H1 (cell line): ENCODE data around the gene STH. TPM values are rescaled to one million over a fixed set of nuclear protein-coding genes. Genes with fewer than 3 reads are reported as not detected.

Experiments
- CTCF ChIA-PET: fragments of 300-600 bp; sonication (Branson Sonifier 250); formaldehyde crosslinking; loops from one replicate; lab custom pipeline; 2021; ENCODE audit not compliant: partially characterized antibody; lab: Charles Lee
- POLR2A ChIA-PET: fragments of 300-600 bp; sonication (Branson Sonifier 250); formaldehyde crosslinking; loops from one replicate; lab custom pipeline; 2021; ENCODE audit warnings: inconsistent platforms; ENCODE audit not compliant: partially characterized antibody; lab: Charles Lee
- DNase-seq, 2 experiments: peaks; one replicate each; pipeline versions ENCODE4 v3.0.0 to v3.0.0-alpha.2; 2010 to 2022; ENCODE audit warnings: low spot score in 2 of 2, low read depth in 1 of 2, mixed read lengths in 1 of 2
- FAIRE-seq: peaks from 2 replicates; lab custom pipeline; 2011; peaks lifted over from hg19 to GRCh38; lab: Jason Lieb, UNC
- H2AFZ ChIP-seq: 2 replicates; pipeline ENCODE4 v1.8.1; 2012; ENCODE audit warnings: low read length, inconsistent platforms
- H2AK5ac ChIP-seq: 2 replicates; pipeline ENCODE4 v1.6.1; 2013; ENCODE audit warnings: low read depth, low read length
- H2BK120ac ChIP-seq: replicated peaks from 2 replicates; pipeline ENCODE3; 2013; ENCODE audit warnings: low read depth, low read length, inconsistent platforms
- H2BK12ac ChIP-seq: 2 replicates; pipeline ENCODE4 v1.6.1; 2013; ENCODE audit warnings: low read depth, low read length
- H2BK15ac ChIP-seq: 2 replicates; pipeline ENCODE4 v1.6.1; 2013; ENCODE audit warnings: low read length
- H2BK20ac ChIP-seq: 2 replicates; pipeline ENCODE4 v1.6.1; 2013; ENCODE audit warnings: low read length
- H2BK5ac ChIP-seq: 2 replicates; pipeline ENCODE4 v1.6.1; 2013; ENCODE audit warnings: low read depth, low read length
- H3K14ac ChIP-seq: 2 replicates; pipeline ENCODE4 v1.6.1; 2013; ENCODE audit warnings: inconsistent platforms; ENCODE audit not compliant: insufficient read length
- H3K18ac ChIP-seq: 2 replicates; pipeline ENCODE4 v1.6.1; 2013; ENCODE audit warnings: low read length; ENCODE audit errors: extremely low read depth
- H3K23ac ChIP-seq: 2 replicates; pipeline ENCODE4 v1.6.1; 2013; ENCODE audit warnings: inconsistent platforms; ENCODE audit not compliant: insufficient read length
- H3K23me2 ChIP-seq: 2 replicates; pipeline ENCODE4 v1.6.1; 2013; ENCODE audit warnings: low read depth, low read length
- H3K27ac ChIP-seq: 2 replicates; pipeline ENCODE4 v1.6.1; 2011; ENCODE audit warnings: low read depth, low read length, inconsistent platforms
- H3K27me3 ChIP-seq, 4 experiments: replicated peaks in 1 of 4; 1 replicate in 1 of 4; 2 replicates in 3 of 4; pipeline versions ENCODE4 v1.6.1 to v1.8.1; 2011 to 2013; ENCODE audit warnings: low read length in 3 of 4, mild to moderate bottlenecking in 3 of 4, inconsistent platforms in 2 of 4, mixed read lengths in 2 of 4, moderate library complexity in 1 of 4; ENCODE audit not compliant: control insufficient read depth in 3 of 4, insufficient read depth in 3 of 4; ENCODE audit errors: extremely low read depth in 1 of 4
- H3K36me3 ChIP-seq, 4 experiments: 2 replicates each; pipeline versions ENCODE4 v1.6.1 to v1.8.1; 2011 to 2013; ENCODE audit warnings: mild to moderate bottlenecking in 4 of 4, low read length in 3 of 4, moderate library complexity in 2 of 4, control low read depth in 1 of 4, inconsistent platforms in 1 of 4; ENCODE audit not compliant: insufficient read depth in 4 of 4, control insufficient read depth in 2 of 4
- H3K4ac ChIP-seq: replicated peaks from 2 replicates; pipeline ENCODE3; 2013; ENCODE audit warnings: low read length, low read depth, mixed read lengths, inconsistent platforms; ENCODE audit not compliant: insufficient read length
- H3K4me1 ChIP-seq, 4 experiments: replicated peaks in 1 of 4; 1 replicate in 1 of 4; 2 replicates in 3 of 4; pipeline versions ENCODE4 v1.6.1 to v1.8.1; 2011 to 2013; ENCODE audit warnings: low read length in 3 of 4, inconsistent platforms in 2 of 4, mixed read lengths in 1 of 4; ENCODE audit not compliant: insufficient read depth in 4 of 4, control insufficient read depth in 3 of 4
- H3K4me2 ChIP-seq, 2 experiments: 2 replicates each; pipeline versions ENCODE4 v1.6.1 to v1.8.1; 2011 to 2013; ENCODE audit warnings: low read depth in 2 of 2, low read length in 2 of 2, control low read depth in 1 of 2, inconsistent platforms in 1 of 2, mild to moderate bottlenecking in 1 of 2; ENCODE audit not compliant: insufficient read depth in 1 of 2
- H3K4me3 ChIP-seq, 4 experiments: fragments of 200-600, 300-600 bp in 1 of 4; sonication (generic), shearing (Covaris generic), sonication (Bioruptor Twin) in 1 of 4; 2 replicates each; pipeline versions ENCODE4 v1.5.1 to v1.8.1; 2011 to 2016; ENCODE audit warnings: low read length in 4 of 4, low read depth in 3 of 4, control low read depth in 2 of 4, inconsistent platforms in 2 of 4, mild to moderate bottlenecking in 2 of 4, mixed read lengths in 1 of 4, moderate library complexity in 1 of 4; ENCODE audit not compliant: insufficient read depth in 2 of 4; ENCODE audit errors: extremely low read depth in 1 of 4
- H3K56ac ChIP-seq: replicated peaks from 2 replicates; pipeline ENCODE3; 2013; ENCODE audit warnings: low read depth, mild to moderate bottlenecking, mixed read lengths, low read length, inconsistent platforms; ENCODE audit not compliant: insufficient read length
- H3K79me1 ChIP-seq: 2 replicates; pipeline ENCODE4 v1.6.1; 2013; ENCODE audit warnings: low read depth, low read length, control low read depth
- H3K79me2 ChIP-seq, 2 experiments: 2 replicates each; pipeline versions ENCODE4 v1.6.1 to v1.8.1; 2012 to 2013; ENCODE audit warnings: low read length in 2 of 2, mild to moderate bottlenecking in 2 of 2, inconsistent platforms in 1 of 2; ENCODE audit not compliant: insufficient read depth in 2 of 2, control insufficient read depth in 1 of 2
- H3K9ac ChIP-seq, 4 experiments: replicated peaks in 1 of 4; 1 replicate in 1 of 4; 2 replicates in 3 of 4; pipeline versions ENCODE4 v1.6.1 to v1.8.1; 2011 to 2013; ENCODE audit warnings: low read depth in 3 of 4, low read length in 3 of 4, control low read depth in 2 of 4, mild to moderate bottlenecking in 2 of 4, moderate library complexity in 2 of 4, inconsistent platforms in 1 of 4; ENCODE audit errors: extremely low read depth in 1 of 4
- H3K9me3 ChIP-seq, 2 experiments: 2 replicates each; pipeline versions ENCODE4 v1.6.1 to v1.8.1; 2012 to 2013; ENCODE audit warnings: mild to moderate bottlenecking in 2 of 2, moderate library complexity in 2 of 2, control low read depth in 1 of 2, inconsistent platforms in 1 of 2, low read depth in 1 of 2, low read length in 1 of 2, mixed read lengths in 1 of 2; ENCODE audit not compliant: insufficient read depth in 2 of 2
- H4K20me1 ChIP-seq, 2 experiments: replicated peaks in 1 of 2; 2 replicates each; pipeline versions ENCODE3 to v1.8.1; 2011 to 2013; ENCODE audit warnings: inconsistent platforms in 2 of 2, low read length in 2 of 2, mild to moderate bottlenecking in 1 of 2; ENCODE audit not compliant: insufficient read depth in 2 of 2, control insufficient read depth in 1 of 2
- H4K5ac ChIP-seq: 2 replicates; pipeline ENCODE4 v1.6.1; 2013; ENCODE audit warnings: low read length, low read depth, mixed read lengths, inconsistent platforms; ENCODE audit not compliant: insufficient read length
- H4K8ac ChIP-seq: 2 replicates; pipeline ENCODE4 v1.8.0; 2013; ENCODE audit warnings: mild to moderate bottlenecking, moderate library complexity, low read length, inconsistent platforms; ENCODE audit not compliant: insufficient read depth; ENCODE audit errors: extremely low read depth
- H4K91ac ChIP-seq: replicated peaks from 2 replicates; pipeline ENCODE3; 2013; ENCODE audit warnings: low read length, mixed read lengths, inconsistent platforms; ENCODE audit not compliant: insufficient read length
- BRCA1 ChIP-seq: IDR thresholded peaks from 2 replicates; pipeline ENCODE4 v1.6.1; 2012; ENCODE audit warnings: low read depth, low read length, improper control_type of control experiment
- CHD1 ChIP-seq: IDR thresholded peaks from 2 replicates; pipeline ENCODE4 v1.6.1; 2012; ENCODE audit warnings: low read depth, low read length, improper control_type of control experiment
- MAFK ChIP-seq: IDR thresholded peaks from 2 replicates; pipeline ENCODE4 v1.6.1; 2012; ENCODE audit warnings: low read depth, mild to moderate bottlenecking, improper control_type of control experiment, low read length
- WGBS, 2 experiments: shearing (Covaris generic) in 1 of 2; methylation state at CpG; one replicate each; pipeline versions ENCODE4 v1.1.6 to v1.1.7; 2013 to 2015; ENCODE audit warnings: low lambda C conversion rate in 2 of 2, mixed read lengths in 2 of 2, inconsistent platforms in 1 of 2, low coverage in 1 of 2, missing lambda C conversion rate in 1 of 2; ENCODE audit not compliant: insufficient replicate concordance in 2 of 2, insufficient coverage in 1 of 2, insufficient read length in 1 of 2; ENCODE audit errors: extremely low coverage in 1 of 2, missing lambda C conversion rate in 1 of 2; 5-methylcytosine and 5-hydroxymethylcytosine counted together
- polyA plus RNA-seq, 7 experiments: library from polyadenylated mRNA; depleted of rRNA in 3 of 7; stranded (reverse) in 5 of 7; unstranded in 2 of 7; fragments of >200 nt in 5 of 7; fragments of 200-250 nt in 2 of 7; gene quantifications; 1 replicate in 5 of 7; 2 replicates in 1 of 7; 4 replicates in 1 of 7; pipeline versions ENCODE4 v1.2.1 to v1.2.3, GENCODE V29; 2011 to 2013; ENCODE audit warnings: missing spikeins in 2 of 7, mixed read lengths in 2 of 7
- total RNA-seq: library from RNA; stranded (reverse); fragmentation: NEBNext Ultra II Directional; extraction: Animal tissue kit (Norgen Biotek cat#: 25700); gene quantifications from 2 replicates; pipeline ENCODE4 v1.2.1, GENCODE V29; 2021
- TF ChIP-seq, protein P1 (sequence below), 3 experiments: IDR thresholded peaks; 1 replicate in 2 of 3; 2 replicates in 1 of 3; pipeline versions ENCODE4 v1.5.1 to v1.6.1; 2011; ENCODE audit warnings: low read length in 3 of 3, mild to moderate bottlenecking in 3 of 3, inconsistent platforms in 2 of 3, low read depth in 1 of 3, moderate library complexity in 1 of 3; ENCODE audit not compliant: insufficient read depth in 1 of 3; ENCODE audit errors: control extremely low read depth in 1 of 3

STH gene
- total and polyA plus RNA-seq, 2 of the 8 experiments (the other 6 are each of a cell fraction or from before 2014, with no cell fraction given) = not detected

DNA sequence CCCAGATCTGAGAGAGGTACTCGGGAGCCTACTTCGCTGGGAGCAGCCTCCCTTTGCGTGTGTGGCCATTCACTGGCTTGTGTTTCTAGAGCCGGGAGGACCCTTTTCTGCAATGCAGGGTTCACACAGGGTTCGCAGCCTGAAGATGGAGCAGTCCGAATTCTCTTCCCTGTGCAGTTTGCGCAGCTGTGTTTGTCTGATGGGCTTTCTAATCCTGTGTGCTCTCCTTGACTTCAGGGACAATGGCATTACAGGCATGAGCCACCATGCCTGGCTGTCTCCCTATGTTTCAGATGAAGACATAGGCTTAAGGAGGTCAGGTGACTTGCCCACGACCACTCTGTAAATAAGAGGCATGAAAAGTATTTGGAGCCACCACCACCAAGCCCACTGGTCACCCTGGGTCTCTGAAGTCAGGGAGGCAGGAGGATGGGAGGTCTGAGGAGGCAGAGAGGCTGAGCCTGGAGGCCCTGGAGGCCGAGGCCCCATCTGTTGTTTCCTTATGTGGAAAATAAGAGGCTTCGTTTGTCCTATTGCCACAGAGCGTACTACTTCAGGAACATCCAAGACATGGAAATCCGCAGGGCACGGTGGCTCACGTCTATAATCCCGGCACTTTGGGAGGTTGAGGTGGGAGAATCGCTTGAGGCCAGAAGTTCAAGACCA is 5.0 kb upstream of the STH start:
- no peak overlapping the region for H4K91ac ChIP-seq
- no peak overlapping the region for H4K8ac ChIP-seq
- POLR2A ChIA-PET = no interaction called here
- no peak overlapping the region for H3K14ac ChIP-seq
- H3K23ac ChIP-seq = no peak overlapping the region
- H2BK5ac ChIP-seq = no peak overlapping the region
- H3K9me3 ChIP-seq = no peaks in the 10 kb centered on the region
- H3K56ac ChIP-seq = no peak overlapping the region
- H3K18ac ChIP-seq = no peak overlapping the region
- peak overlapping the region; percentile 15; the same call in 1 of the 2 replicates for H2AFZ ChIP-seq
- H3K4ac ChIP-seq = no peak overlapping the region
- no peaks in the 10 kb centered on the region for H3K79me2 ChIP-seq
- H2BK120ac ChIP-seq = no peak overlapping the region
- no peak overlapping the region for H3K4me3 ChIP-seq
- no peak overlapping the region for H3K9ac ChIP-seq
- no peak for FAIRE-seq
- H3K79me1 ChIP-seq = no peaks in the 10 kb centered on the region
- H3K27me3 ChIP-seq = peaks cover 0 to 2% (median 0%) of the 10 kb centered on the region in 4 experiments; a peak in 1 of 7 replicates
- no peaks in the 10 kb centered on the region for H3K36me3 ChIP-seq
- no peak overlapping the region for H4K5ac ChIP-seq
- no peak overlapping the region for H3K27ac ChIP-seq
- no peak overlapping the region for H2BK20ac ChIP-seq
- CTCF ChIA-PET = no interaction called here
- H3K23me2 ChIP-seq = no peaks in the 10 kb centered on the region
- peaks cover 0 to 9% (median 4%) of the 10 kb centered on the region in 4 experiments; a peak in 5 of 7 replicates for H3K4me1 ChIP-seq
- no peak overlapping the region for H3K4me2 ChIP-seq
- WGBS, 2 experiments = 86% methylated on average over 16 of the region's 16 CpGs; no CpG with 5 or more reads in 1 of the 2 experiments
- TF ChIP-seq BRCA1 (no peak), MAFK (no peak), CHD1 (no peak)
- TF ChIP-seq, protein P1, sequence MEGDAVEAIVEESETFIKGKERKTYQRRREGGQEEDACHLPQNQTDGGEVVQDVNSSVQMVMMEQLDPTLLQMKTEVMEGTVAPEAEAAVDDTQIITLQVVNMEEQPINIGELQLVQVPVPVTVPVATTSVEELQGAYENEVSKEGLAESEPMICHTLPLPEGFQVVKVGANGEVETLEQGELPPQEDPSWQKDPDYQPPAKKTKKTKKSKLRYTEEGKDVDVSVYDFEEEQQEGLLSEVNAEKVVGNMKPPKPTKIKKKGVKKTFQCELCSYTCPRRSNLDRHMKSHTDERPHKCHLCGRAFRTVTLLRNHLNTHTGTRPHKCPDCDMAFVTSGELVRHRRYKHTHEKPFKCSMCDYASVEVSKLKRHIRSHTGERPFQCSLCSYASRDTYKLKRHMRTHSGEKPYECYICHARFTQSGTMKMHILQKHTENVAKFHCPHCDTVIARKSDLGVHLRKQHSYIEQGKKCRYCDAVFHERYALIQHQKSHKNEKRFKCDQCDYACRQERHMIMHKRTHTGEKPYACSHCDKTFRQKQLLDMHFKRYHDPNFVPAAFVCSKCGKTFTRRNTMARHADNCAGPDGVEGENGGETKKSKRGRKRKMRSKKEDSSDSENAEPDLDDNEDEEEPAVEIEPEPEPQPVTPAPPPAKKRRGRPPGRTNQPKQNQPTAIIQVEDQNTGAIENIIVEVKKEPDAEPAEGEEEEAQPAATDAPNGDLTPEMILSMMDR (IDR thresholded peaks at IDR 0.05; ENCODE audit: control extremely low read depth in 1 of 3, insufficient read depth in 1 of 3, low read depth in 1 of 3, low read length in 3 of 3) = no peak
- H2BK15ac ChIP-seq = no peak overlapping the region
- no peak for DNase-seq
- no peaks in the 10 kb centered on the region for H4K20me1 ChIP-seq
- H2AK5ac ChIP-seq = no peak overlapping the region
- H2BK12ac ChIP-seq = no peak overlapping the region
